Stomach (tissue), 9 donors: Measurements from ENCODE around the gene FBF1. TPM values are rescaled to one million over a fixed set of nuclear protein-coding genes. Genes with fewer than 3 reads are reported as not detected.

Experiments used
- DNase-seq, 2 donors: peaks; one replicate each; pipeline versions ENCODE4 v3.0.0 to v3.0.0-alpha.2; 2013 to 2019
- H3K27ac ChIP-seq, 5 donors: fragments of 200-600 bp in 4 of 5; sonication (generic) in 4 of 5; one replicate each; pipeline ENCODE4 v1.5.1; 2013 to 2019; ENCODE audit warnings: mild to moderate bottlenecking in 1 of 5, moderate library complexity in 1 of 5
- H3K27me3 ChIP-seq, 3 donors: fragments of 200-600 bp; sonication (generic); one replicate each; pipeline ENCODE4 v1.5.1; 2017 to 2019; ENCODE audit warnings: mixed run types in 1 of 3
- H3K36me3 ChIP-seq, 4 donors: fragments of 200-600 bp; sonication (generic); 1 replicate in 3 of 4; 2 replicates in 1 of 4; pipeline ENCODE4 v1.5.1; 2016 to 2019
- H3K4me1 ChIP-seq, 4 donors: fragments of 200-600 bp; sonication (generic); one replicate each; pipeline ENCODE4 v1.5.1; 2016 to 2019
- H3K4me3 ChIP-seq, 4 donors: fragments of 200-600 bp; sonication (generic) in 3 of 4; one replicate each; pipeline ENCODE4 v1.5.1; 2016 to 2019; ENCODE audit warnings: mild to moderate bottlenecking in 1 of 4
- H3K9me3 ChIP-seq, 4 donors: fragments of 200-600 bp; sonication (generic); one replicate each; pipeline ENCODE4 v1.5.1; 2016 to 2019
- EP300 ChIP-seq: sonication (generic); formaldehyde crosslinking; IDR thresholded peaks from one replicate; pipeline ENCODE4 v1.6.1; 2017; ENCODE audit warnings: antibody characterized with exemption
- POLR2A ChIP-seq, 4 donors: fragments of 450-650 bp; IDR thresholded peaks; one replicate each; pipeline ENCODE4 v1.6.1; 2016; ENCODE audit warnings: antibody characterized with exemption in 4 of 4, control low read depth in 2 of 4, mild to moderate bottlenecking in 1 of 4, moderate library complexity in 1 of 4
- POLR2AphosphoS5 ChIP-seq, 3 donors: sonication (generic); formaldehyde crosslinking; IDR thresholded peaks; one replicate each; pipeline ENCODE4 v1.6.1; 2016; ENCODE audit warnings: antibody characterized with exemption in 3 of 3
- WGBS, 5 donors: extraction: QIAGEN DNeasy Blood & Tissue Kit in 3 of 5; methylation state at CpG; one replicate each; pipeline versions ENCODE4 v1.1.5 to v1.1.7; 2013 to 2018; 5-methylcytosine and 5-hydroxymethylcytosine counted together
- intact Hi-C: fragments of 100-400 bp; cut with DNase I; formaldehyde crosslinking; loops from one replicate; pipeline ENCODE4 v1.15.1; 2023; ENCODE audit warnings: low total_unique reads
- polyA plus RNA-seq, 3 donors: library from polyadenylated mRNA; stranded (reverse); fragments of 200-250 nt; gene quantifications; one replicate each; pipeline ENCODE4 v1.2.3, GENCODE V29; 2013
- total RNA-seq, 5 donors: library from RNA; depleted of rRNA; stranded (reverse); fragments of >200 nt; gene quantifications; one replicate each; pipeline versions ENCODE4 v1.1.0 to v1.2.3, GENCODE V29; 2014 to 2016
- TF ChIP-seq, protein P1 (sequence below), 7 experiments: fragments of 450-650 bp in 4 of 7; fragments of 200-600 bp in 3 of 7; sonication (generic) in 3 of 7; IDR thresholded peaks; one replicate each; pipeline ENCODE4 v1.5.1; 2016 to 2019; ENCODE audit warnings: antibody characterized with exemption in 7 of 7, control low read depth in 2 of 7, mild to moderate bottlenecking in 1 of 7
- donor health status: healthy with polysubstance abuse.
- donor health status: Bipolar disorder and iron deficiency.
- donor health status: healthy.

The FBF1 gene
- total and polyA plus RNA-seq, 8 donors, result 1.7 to 21.7 (median 10.4) TPM

DNA sequence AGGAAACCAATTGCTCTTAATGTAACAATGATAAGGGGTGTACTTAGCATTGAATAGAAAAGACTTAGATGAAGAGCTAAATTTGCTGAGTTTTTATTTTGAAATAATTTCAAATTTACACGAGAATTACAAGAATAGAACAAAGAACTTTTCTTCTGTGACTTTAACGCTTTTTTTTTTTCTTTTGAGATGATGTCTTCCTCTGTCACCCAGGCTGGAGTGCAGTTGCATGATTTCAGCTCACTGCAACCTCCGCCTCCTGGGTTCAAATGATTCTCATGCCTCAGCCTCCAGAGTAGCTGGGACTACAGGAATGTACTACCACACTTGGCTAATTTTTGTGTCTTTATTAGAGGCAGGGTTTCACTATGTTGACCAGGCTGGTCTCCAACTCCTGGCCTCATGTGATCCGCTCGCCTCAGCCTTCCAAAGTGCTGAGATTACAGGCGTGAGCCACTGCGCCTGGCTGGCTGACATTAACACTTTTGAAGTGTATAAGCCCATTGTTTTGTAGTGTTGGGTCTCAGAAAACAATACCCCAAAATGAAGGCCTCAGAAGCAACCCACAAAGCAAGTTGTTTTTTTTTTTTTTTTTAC lies 40.3 kb upstream of the FBF1 start:
- H3K4me1 ChIP-seq, result peaks cover 22 to 74% (median 52%) of the 10 kb centered on the region in 4 donors
- H3K27ac ChIP-seq, result peak overlapping the region; percentile 6 to 99 (median 97)
- no peaks in the 10 kb centered on the region for H3K27me3 ChIP-seq
- intact Hi-C loops, result no loop called here
- TF ChIP-seq EP300 (no peak), POLR2AphosphoS5 (IDR thresholded peaks at IDR 0.05) (no peak), POLR2A (IDR thresholded peaks at IDR 0.05) (no peak)
- TF ChIP-seq, protein P1, sequence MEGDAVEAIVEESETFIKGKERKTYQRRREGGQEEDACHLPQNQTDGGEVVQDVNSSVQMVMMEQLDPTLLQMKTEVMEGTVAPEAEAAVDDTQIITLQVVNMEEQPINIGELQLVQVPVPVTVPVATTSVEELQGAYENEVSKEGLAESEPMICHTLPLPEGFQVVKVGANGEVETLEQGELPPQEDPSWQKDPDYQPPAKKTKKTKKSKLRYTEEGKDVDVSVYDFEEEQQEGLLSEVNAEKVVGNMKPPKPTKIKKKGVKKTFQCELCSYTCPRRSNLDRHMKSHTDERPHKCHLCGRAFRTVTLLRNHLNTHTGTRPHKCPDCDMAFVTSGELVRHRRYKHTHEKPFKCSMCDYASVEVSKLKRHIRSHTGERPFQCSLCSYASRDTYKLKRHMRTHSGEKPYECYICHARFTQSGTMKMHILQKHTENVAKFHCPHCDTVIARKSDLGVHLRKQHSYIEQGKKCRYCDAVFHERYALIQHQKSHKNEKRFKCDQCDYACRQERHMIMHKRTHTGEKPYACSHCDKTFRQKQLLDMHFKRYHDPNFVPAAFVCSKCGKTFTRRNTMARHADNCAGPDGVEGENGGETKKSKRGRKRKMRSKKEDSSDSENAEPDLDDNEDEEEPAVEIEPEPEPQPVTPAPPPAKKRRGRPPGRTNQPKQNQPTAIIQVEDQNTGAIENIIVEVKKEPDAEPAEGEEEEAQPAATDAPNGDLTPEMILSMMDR (IDR thresholded peaks at IDR 0.05), result no peak
- H3K4me3 ChIP-seq, result no peak overlapping the region
- DNase-seq, result no peak
- whole genome bisulfite sequencing, 5 donors, result 73 to 86% (median 78%) methylated on average over 7 of the region's 7 CpGs
- H3K36me3 ChIP-seq, result peaks cover 0 to 1% (median 0%) of the 10 kb centered on the region in 4 donors
- H3K9me3 ChIP-seq, result no peaks in the 10 kb centered on the region

DNA sequence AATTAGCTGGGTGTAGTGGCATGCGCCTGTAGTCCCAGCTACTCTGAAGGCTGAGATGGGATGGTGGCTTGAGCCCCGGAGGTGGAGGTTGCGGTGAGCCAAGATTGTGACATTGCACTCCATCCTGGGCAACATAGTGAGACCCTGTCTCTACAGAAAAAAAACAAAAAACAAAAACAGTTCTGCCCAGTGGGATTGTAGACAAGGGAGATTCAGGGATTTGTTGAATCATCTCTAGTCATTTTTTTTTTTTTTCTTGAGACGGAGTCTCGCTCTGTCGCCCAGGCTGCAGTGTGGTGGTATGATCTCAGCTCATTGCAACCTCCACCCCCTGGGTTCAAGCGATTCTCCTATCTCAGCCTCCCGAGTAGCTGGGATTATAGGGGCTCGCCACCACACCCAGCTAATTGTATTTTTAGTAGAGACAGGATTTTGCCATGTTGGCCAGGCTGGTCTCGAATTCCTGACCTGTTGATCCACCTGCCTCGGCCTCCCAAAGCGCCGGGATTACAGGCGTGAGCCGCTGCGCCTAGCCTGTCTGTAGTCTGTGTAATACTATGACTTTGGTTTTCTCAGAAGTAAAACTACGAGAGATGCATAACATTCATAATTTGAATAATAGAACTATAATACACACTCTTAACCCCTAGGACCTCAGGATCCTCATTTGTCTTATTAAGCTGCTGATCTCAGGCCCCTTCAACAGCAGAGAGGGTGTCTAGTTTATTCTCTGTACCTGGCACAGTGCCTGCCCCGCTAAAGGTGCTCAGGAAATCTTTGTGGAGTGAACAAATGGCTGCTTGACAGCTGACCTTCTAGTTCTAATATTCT lies 39.6 kb upstream of the FBF1 start:
- peaks cover 22 to 81% (median 59%) of the 10 kb centered on the region in 4 donors for H3K4me1 ChIP-seq
- no peaks in the 10 kb centered on the region for H3K9me3 ChIP-seq
- intact Hi-C loops, result no loop called here
- no peak for DNase-seq
- no peaks in the 10 kb centered on the region for H3K36me3 ChIP-seq
- H3K4me3 ChIP-seq, result peak overlapping the region; percentile 72 to 86 (median 80)
- no peaks in the 10 kb centered on the region for H3K27me3 ChIP-seq
- 76 to 83% (median 80%) methylated on average over 18 of the region's 18 CpGs for WGBS, 5 donors
- TF ChIP-seq, protein P1 (IDR thresholded peaks at IDR 0.05), result no peak
- TF ChIP-seq EP300, result no peak
- TF ChIP-seq POLR2A (IDR thresholded peaks at IDR 0.05), result no peak
- no peak for TF ChIP-seq POLR2AphosphoS5 (IDR thresholded peaks at IDR 0.05)
- H3K27ac ChIP-seq, result peak overlapping the region; percentile 95 to 99 (median 97)

- intact Hi-C loops, result no loop called here
- H3K4me1 ChIP-seq, result peaks cover 22 to 85% (median 63%) of the 10 kb centered on the region in 4 donors
- 2 to 9% (median 3%) methylated on average over 18 to 19 of the region's 19 CpGs for WGBS, 5 donors
Measured at GRCh38 chr17:75979705-75980187, 38.9 kb upstream of the FBF1 start.

More at GRCh38 chr17:75979705-75980187, 38.9 kb upstream of the FBF1 start:
- H3K27me3 ChIP-seq, result no peaks in the 10 kb centered on the region
- H3K27ac ChIP-seq, result peak overlapping the region; percentile 95 to 99 (median 97)
- no peaks in the 10 kb centered on the region for H3K36me3 ChIP-seq
- H3K4me3 ChIP-seq, result peak overlapping the region; percentile 72 to 86 (median 80)
- TF ChIP-seq POLR2AphosphoS5 (IDR thresholded peaks at IDR 0.05) (no peak), POLR2A (IDR thresholded peaks at IDR 0.05) (no peak), EP300 (no peak)
- TF ChIP-seq, protein P1 (IDR thresholded peaks at IDR 0.05), result no peak
- DNase-seq, result no peak
- H3K9me3 ChIP-seq, result no peaks in the 10 kb centered on the region
